ENCODE measurements around the gene GPR139. TPM values are rescaled to one million over a fixed set of nuclear protein-coding genes. Genes with fewer than 3 reads are reported as not detected.

GPR139 gene
- total RNA-seq = not detected

GRCh38 chr16:20073203-20074098 lies at the start of gene GPR139:
TSS of gene GPR139 (minus strand) at chr16:20073890. CDS start at chr16:20073616, 274 bp downstream.
- Histone ChIP-seq H3K27me3 (no peaks in the 10 kb centered on the region), H3K9me3 (no peaks in the 10 kb centered on the region), H3K27ac (no peak within 1 kb of the TSS), H3K4me3 (replicated peaks in 1 of 3) (no peak within 1 kb of the TSS), H3K36me3 (no peaks in the 10 kb centered on the region), H3K4me1 (no peaks in the 10 kb centered on the region)
- TF ChIP-seq POLR2A (IDR thresholded peaks at IDR 0.05) = no peak
- TF ChIP-seq, protein P1, sequence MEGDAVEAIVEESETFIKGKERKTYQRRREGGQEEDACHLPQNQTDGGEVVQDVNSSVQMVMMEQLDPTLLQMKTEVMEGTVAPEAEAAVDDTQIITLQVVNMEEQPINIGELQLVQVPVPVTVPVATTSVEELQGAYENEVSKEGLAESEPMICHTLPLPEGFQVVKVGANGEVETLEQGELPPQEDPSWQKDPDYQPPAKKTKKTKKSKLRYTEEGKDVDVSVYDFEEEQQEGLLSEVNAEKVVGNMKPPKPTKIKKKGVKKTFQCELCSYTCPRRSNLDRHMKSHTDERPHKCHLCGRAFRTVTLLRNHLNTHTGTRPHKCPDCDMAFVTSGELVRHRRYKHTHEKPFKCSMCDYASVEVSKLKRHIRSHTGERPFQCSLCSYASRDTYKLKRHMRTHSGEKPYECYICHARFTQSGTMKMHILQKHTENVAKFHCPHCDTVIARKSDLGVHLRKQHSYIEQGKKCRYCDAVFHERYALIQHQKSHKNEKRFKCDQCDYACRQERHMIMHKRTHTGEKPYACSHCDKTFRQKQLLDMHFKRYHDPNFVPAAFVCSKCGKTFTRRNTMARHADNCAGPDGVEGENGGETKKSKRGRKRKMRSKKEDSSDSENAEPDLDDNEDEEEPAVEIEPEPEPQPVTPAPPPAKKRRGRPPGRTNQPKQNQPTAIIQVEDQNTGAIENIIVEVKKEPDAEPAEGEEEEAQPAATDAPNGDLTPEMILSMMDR (IDR thresholded peaks at IDR 0.05) = no peak
- 1 to 2% methylated on average over 23 to 45 of the region's 76 CpGs for WGBS, 2 donors
- no peak for DNase-seq
- intact Hi-C loops (cut with DNase I) = no loop called here

DNA sequence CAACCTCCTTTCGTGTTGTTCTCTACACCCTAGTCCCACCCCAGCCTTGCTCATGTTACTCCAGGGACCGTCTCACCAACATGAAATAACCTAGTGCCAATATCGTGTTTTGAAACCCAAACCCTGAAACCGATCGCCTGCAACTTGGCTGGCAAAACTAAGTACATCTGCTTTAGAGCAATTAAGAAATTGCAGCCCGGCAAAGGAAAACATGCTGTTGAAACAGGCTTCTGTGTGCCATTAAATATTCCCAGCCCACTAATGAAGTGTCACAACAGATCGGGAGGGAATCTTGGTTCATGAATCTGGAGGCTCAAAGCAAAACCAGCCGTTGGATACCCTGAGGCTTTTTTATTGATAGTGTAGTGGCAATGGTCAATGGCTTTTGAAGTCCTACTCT lies 48.3 kb upstream of the GPR139 start:
- Histone ChIP-seq H3K27ac (no peak overlapping the region), H3K4me3 (replicated peaks in 1 of 3) (no peak overlapping the region), H3K36me3 (no peaks in the 10 kb centered on the region), H3K27me3 (no peaks in the 10 kb centered on the region), H3K9me3 (no peaks in the 10 kb centered on the region), H3K4me1 (no peaks in the 10 kb centered on the region)
- intact Hi-C loops (cut with DNase I) = no loop called here
- TF ChIP-seq, protein P1 (IDR thresholded peaks at IDR 0.05) = no peak
- no peak for TF ChIP-seq POLR2A (IDR thresholded peaks at IDR 0.05)
- WGBS, 2 donors = 76 to 80% methylated on average over 8 of the region's 8 CpGs
- DNase-seq = no peak

GRCh38 chr16:20114356-20114755 lies 40.7 kb upstream of the GPR139 start:
- no peak for DNase-seq
- 82 to 83% methylated on average over 8 of the region's 8 CpGs for WGBS, 2 donors
- H3K4me1 ChIP-seq = no peaks in the 10 kb centered on the region
- TF ChIP-seq, protein P1 (IDR thresholded peaks at IDR 0.05) = no peak
- TF ChIP-seq POLR2A (IDR thresholded peaks at IDR 0.05) = no peak
- H3K4me3 ChIP-seq (replicated peaks in 1 of 3) = no peak overlapping the region
- H3K27me3 ChIP-seq = no peaks in the 10 kb centered on the region
- no peaks in the 10 kb centered on the region for H3K36me3 ChIP-seq
- no peak overlapping the region for H3K27ac ChIP-seq
- intact Hi-C loops (cut with DNase I) = no loop called here
- no peaks in the 10 kb centered on the region for H3K9me3 ChIP-seq

GRCh38 chr16:20111143-20111542 lies 37.5 kb upstream of the GPR139 start:
- Histone ChIP-seq H3K36me3 (no peaks in the 10 kb centered on the region), H3K27me3 (no peaks in the 10 kb centered on the region), H3K27ac (no peak overlapping the region), H3K4me3 (replicated peaks in 1 of 3) (no peak overlapping the region), H3K9me3 (no peaks in the 10 kb centered on the region), H3K4me1 (no peaks in the 10 kb centered on the region)
- intact Hi-C loops (cut with DNase I) = no loop called here
- DNase-seq = no peak
- no peak for TF ChIP-seq POLR2A (IDR thresholded peaks at IDR 0.05)
- TF ChIP-seq, protein P1 (IDR thresholded peaks at IDR 0.05) = no peak
- 86 to 95% methylated on average over 3 of the region's 3 CpGs for WGBS, 2 donors

DNA sequence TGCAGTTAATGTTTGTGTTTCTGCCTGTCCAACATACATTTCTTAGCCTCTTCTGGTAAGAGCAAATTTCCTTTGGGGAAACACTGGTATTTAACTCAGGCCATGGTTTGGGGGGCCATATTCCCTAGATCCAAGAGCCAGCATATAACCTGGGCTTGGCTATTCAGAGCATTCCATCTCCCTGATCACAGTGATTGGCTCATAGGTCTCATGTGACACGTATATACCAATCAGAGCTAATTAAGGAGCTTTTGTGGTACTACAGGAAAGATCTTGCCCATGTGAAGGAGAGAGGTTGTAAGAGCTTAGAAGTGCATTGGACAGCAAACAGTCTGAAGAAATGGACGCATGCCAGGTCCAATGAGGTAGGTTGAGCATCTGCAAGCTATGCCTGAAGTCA lies 33.4 kb upstream of the GPR139 start:
- DNase-seq = no peak
- H3K27ac ChIP-seq = no peak overlapping the region
- H3K9me3 ChIP-seq = no peaks in the 10 kb centered on the region
- H3K4me3 ChIP-seq (replicated peaks in 1 of 3) = no peak overlapping the region
- WGBS, 2 donors = 70 to 89% methylated on average over 2 of the region's 2 CpGs
- TF ChIP-seq POLR2A (IDR thresholded peaks at IDR 0.05) = no peak
- TF ChIP-seq, protein P1 (IDR thresholded peaks at IDR 0.05) = no peak
- H3K4me1 ChIP-seq = no peaks in the 10 kb centered on the region
- no peaks in the 10 kb centered on the region for H3K36me3 ChIP-seq
- H3K27me3 ChIP-seq = no peaks in the 10 kb centered on the region
- intact Hi-C loops (cut with DNase I) = no loop called here

Measured in thyroid gland (tissue), 4 donors.